CD4-positive, alpha-beta T cell treated with Interleukin-6 for 4 hours (primary cell): Measurements from ENCODE around the gene SARDH.
A peak's percentile ranks its signal among the peaks of the same experiment; 100 is the strongest.
"Not testable (repeated sequence)": the region's sequence is repeated elsewhere in the genome, so short reads cannot be mapped to it uniquely, and the experiment has no call there.

ENCODE experiments used
- DNase-seq: peaks from one replicate; pipeline ENCODE4 v3.0.0-alpha.2; 2020; ENCODE audit warnings: mixed read lengths

The SARDH gene

DNA sequence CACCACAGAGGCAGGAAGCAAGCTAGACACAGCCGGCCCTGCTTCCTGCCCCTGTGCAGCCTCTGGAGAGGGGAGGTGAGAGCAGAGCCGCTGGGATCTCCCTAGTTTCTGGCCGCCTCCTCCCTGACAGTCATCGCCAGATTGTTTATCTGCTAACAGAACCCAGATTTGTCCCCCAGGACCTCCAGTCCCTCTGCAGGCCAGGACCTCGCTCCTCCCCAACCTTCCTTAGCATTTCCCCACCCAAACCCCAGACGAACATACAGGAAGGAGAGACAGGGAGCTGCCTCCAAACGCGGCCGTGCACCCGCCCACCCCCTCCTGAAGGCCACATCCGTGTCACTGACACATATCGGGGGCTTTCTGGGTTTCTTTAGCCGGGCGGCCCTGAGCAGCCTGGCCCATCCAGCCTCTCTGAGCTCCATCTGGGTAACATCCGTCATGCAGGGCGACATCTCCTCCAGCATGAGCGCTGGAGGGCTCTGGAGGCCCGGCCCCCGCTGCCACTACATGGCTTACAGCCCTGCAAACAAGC is 54.5 kb downstream of the SARDH start:
- peak; percentile 88 for DNase-seq

DNA sequence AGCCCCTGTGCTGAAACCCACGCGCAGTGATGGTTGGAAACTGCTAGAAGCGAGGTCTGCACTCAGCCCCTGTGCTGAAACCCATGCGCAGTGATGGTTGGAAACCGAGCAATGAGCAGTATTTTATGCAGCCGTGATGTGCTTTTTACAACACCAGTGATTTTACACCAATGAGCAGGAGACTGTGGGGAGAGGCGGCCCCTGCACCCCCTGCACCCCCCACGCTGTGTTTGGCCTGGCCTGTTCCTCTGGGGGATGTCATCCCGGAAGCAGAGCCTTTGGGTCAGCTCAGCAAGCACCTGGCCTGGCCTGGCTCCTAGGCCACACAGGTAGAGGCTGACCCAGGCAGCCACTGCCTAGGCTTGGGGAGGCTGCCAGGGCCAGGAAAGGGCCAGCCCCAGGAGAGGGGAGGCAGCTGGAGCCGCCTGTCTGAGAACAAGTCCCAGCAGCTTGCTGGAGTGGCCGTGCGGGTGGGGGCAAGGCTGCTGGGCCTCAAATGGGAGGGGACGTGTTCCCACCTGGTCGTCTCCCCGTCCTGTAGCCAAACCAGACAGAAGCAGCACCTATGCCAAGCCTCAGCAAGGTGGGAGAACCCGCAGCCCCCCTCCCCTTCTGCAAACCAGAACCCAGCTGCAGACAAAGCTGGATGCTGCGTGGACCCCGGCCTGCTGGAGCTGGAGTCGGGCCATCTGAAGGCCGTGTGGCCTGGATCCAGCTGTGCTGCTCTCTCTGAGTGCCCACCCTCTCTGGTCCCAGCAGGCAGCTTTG is 55.1 kb downstream of the SARDH start:
- no peak for DNase-seq

DNA sequence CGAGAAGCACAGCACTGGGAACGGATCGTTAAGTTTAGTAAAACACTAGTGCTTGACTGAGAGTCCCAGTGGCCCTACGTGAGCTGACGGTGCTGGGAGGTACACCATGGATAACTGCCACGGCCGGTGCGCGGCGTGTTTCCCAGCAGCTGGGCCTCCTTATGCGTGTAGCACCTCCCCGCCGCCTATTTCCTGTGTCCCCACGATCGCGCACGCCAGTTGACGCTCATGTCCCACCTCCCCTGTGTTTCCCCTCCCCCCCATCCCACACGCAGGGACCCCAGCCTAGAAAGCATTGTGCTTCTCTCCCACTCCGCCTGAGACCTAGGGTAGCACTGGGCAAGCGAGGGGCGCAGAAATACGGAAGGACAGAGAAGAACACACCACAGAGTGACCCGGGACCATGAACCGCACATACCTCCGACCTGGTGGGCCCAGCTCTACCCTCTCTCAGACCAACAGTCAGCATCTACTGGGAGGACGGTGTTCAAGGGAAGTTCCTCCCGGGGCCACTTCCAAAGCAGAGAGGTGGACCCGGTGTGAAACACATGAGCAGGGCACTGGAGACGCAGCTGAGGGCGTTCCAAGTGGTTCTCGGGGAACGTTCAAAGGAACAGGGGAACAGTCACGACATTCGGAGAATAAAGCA is 56.4 kb downstream of the SARDH start:
- DNase-seq: peak; percentile 16

DNA sequence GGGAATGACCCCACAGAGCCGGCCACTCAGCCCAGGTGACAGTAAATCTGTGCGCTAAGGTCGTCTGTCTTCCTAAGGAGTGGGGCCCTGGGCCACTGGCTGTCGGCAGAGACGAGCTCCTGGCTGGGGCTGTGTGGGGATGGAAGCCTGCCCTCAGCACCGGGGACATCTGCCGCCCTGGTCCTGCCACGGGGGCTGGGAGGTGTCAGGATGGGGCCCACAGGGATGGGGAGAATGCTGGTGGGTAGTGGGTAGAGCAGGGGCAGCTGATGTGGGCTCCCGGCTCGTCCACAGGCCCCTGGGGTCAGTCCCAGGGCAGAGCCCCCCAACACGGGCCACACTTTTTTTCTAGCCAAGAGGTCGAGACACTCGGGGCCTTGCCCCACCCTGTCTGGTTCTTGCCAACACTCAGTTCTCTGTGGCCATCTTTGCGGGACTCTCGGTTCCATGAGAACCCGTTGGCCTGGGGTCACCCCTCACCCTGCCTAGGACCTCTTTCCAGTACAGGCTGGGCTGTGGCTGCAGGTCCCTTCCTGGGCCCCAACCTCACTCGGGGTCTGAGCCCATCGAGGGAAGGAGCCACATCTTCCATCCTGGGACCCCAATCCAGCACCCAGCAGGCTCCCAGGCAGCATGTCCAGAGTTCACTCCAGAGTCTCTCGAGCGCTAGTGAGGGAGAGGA is 57.0 kb downstream of the SARDH start:
- DNase-seq: no peak

DNA sequence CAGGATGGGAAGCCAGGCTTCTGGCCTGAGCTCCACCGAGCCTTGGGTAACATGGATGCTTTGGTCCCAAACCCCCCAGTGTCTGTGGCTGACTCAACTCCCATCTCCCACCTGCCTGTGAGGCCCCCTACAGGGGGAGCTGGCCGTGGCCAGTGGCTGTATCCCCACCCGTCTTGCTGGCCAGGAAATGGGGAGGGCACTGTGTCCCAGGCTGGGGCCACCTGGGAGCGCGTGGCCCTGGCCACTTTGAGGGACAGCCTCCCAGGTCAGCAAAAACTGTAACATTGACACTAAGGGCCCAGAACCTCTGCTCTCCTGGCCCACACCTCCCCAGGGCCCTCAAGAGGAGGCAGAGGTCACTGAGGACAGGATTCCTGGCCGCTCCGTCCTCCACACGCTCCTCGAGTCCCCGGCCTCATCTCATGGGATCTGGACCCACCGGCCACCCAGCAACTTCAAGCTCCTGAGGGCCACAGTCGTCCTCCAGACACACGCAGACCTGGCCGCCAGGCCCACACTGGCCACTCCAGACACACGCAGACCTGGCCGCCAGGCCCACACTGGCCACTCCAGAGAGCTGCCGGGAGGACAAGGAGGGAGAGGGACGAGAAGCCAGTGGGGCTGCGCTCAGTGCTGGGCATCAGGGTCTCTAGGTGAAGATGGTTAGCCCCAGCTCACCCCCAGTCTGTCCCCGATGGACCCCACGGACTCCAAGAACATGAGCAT is 57.7 kb downstream of the SARDH start:
- no peak for DNase-seq

DNA sequence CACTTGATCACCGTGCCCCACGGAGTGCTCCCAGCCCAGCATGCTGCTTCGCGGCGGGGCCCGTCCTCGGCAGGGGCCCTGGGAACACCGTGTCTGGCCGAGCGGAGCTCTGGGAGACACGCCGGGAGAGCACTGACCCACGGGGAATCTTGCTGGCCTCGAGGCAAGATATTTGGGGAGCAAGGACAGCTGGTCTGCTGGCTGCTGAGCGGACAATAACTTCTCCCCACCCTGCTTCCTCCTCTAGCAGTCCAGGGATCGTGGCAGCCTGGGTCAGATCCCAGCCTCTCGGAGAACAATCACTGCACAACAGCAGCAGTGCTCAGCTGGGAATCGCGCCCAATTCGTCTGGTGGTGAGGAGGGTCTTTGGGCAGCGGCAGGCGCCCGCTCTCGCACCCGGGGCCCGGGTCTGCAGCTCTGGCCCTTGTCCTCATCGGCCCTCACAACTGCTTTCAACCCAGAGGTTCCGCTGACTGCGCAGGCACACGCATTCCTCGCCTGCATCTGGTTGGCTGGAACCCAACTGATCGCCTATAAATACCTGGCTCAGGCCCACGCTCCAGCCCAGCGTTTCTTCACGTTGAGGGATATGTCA is 58.6 kb downstream of the SARDH start:
- DNase-seq: no peak

DNA sequence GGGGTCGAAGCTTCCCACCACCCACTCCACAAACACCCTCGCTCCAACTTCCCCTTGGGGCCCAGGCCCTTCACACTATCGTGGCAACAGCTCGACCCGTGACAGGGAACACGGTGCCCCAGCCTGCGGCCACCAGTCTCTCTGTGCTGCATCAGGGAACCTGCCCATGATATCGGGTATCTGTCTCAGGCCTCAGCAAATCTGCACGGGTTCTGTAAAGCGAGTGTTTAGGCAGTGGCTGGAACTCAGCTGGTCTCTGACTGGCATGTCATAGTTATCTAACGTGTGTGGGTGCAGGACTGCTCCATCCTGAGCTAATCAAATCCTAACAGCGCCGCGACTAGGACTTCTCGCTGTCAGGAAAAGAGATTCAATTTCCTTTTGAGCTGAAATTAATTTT is 59.1 kb downstream of the SARDH start:
- DNase-seq: no peak

DNA sequence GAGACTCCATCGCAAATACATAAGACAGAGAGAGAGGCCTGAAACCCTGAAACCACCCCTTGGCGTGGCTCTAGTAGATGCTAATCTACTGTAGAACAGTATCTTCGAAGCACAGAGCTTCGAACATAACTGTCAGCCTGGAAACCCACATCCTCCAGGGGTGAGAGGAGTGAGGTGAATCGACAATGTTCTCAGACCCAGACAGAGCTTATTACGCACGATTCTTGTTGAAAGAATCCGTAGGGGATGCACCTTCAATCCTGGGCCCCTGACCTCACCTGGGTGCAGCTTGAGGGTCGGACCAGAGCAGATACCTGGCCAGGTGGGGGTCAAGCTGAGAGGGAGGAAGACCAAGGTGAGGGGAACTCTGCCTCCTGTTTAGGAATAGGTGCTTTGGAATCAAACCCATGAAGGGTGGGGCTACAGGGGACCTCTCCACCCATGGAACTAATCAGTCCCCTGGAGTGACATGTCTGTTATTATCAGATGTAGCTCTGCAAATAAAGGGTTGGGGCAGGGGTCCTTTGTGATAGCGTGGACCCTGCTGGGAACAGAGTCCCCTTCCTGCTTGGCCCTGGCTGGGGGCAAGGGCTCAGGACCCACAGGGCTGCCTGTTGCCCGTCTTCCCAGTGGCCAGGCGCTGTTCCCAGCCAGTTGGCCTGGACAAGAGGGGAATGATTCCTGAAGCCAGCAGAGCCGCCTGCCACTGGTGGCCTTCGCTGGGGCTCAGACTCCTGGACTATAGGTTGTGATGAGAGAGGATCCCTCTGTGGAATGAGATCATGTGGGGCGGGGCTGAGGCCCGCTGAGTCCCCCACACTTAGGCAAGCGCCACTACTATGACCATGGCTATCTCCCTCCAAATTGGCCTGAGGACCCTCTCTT is 60.8 kb downstream of the SARDH start:
- peak; percentile 78 for DNase-seq

DNA sequence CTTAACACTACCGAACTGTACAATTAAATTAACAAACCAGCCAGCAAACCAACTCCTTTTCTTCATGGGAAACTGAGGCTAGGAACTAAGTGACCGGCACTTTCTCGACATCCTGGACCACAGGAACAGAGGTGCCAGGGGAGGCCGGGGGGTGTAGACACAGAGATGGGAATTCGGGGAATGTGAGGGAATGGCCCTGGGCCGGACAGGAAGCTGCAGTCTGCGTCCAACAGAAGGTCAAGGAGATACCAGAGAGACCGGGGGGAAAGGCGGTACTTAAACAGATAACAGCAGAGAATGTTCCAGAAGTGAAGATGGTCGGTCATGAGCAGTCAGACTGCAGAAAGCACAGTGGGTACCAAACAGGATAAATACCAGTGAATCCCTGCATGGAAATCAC is 61.7 kb downstream of the SARDH start:
- DNase-seq: no peak

DNA sequence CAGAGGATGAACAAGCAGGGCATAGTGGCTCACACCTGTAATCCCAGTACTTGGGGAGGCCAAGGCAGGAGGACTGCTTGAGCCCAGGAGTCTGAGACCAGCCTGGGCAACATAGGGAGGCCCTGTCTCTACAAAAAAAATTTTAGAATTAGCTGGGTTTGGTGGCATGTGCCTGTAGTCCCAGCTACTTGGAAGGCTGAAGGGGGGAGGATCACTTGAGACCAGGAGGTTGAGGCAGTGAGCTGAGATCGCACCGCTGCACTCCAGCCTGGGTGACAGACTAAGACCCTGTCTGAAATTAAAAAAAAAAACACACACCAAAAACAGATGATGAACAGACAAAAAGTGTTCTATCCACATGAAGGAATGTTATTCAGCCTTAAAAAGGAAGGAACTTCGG is 62.4 kb downstream of the SARDH start:
- not testable (repeated sequence) for DNase-seq

DNA sequence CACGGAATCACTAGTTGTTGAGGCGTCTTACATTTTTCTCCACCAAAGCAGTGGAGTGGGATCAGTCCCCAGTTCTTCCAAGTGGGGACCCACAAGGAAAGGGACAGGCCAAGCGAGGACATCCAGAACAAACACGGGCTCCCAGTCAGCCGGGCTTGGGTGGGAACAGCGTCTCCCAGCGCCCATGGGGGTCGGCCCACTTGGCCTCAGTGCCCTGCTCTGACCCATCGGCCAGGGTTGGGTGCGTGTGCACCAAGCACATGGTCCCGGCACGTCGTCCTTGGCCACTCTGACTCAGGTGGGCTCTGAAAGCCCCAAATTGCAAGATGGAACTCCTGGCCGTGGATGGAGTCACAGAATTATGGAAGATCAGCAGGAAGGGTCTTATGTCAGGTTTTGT is 64.1 kb downstream of the SARDH start:
- no peak for DNase-seq

DNA sequence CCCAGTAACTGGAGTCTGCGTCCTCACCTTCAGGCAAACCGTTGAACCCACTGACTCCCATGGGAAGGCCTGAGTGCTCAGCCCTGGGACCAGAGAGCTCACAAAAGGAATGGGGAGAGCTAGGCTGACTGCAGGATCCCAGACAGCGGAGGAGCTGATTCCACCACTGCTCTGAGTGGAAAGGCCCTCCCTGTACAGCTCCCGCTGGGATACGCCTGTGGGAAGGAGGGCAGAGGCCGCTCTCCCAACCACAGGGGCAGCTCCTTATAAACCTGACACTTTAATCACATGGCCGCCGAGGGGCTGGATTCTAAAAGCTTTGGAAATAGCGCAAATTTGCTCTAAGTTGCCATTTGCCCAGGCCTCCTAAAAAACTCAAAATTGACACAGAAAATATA is 64.9 kb downstream of the SARDH start:
- no peak for DNase-seq

DNA sequence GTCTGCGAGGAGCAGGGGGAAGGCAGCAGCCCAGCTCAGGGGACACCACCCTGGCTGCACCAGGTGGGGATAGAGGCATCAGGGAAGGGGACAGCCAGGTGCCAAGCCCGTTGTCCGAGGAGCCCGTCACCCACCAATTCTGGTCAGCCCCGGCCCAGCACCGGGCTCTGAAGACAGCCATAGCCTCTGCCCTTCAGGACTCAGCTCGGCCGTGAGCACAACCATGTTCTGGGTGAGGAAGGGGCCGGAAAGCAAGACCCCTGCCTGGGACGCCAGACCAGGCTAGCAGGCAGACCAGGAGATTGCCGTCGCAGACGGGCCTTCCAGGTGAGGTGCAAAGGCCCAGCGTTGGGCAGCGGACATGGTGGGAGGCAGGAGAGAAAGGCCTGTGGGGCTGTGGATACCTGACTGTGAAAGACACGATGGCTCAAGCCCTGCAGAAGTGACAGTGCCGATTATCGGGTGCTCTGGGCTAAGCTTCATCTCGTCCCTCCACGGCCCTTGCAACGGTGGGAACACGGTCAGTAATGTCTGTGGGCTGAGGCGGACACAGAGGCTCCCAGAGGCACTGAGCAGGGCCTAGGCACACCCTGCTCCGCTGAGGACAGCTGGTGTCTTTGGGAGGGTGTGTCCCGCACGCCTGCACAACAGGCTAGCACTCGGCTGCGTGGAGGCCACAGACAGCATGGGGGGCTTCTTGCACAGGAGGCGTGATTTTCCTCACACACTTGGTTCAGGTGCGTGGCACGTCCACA is 65.5 kb downstream of the SARDH start:
- no peak for DNase-seq

DNA sequence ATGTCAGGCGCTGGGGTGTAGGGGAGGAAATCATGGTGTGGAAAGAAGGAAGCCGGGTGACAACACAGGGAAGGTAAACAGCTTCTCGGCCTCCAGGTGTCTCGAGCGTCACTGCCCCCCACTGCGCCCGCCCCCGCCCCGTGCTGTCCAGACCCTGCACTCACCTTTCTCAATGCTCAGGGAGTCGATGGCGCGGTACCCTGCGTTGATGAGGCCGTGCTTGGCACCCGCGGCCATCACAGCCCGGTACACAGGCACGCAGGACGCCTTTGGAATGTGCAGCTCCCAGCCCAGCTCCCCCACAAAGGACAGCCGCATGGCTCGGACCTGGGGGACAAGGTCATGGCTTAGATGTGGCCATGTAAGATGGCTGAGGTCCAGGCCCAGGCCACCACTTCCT is 66.8 kb downstream of the SARDH start:
- no peak for DNase-seq

DNA sequence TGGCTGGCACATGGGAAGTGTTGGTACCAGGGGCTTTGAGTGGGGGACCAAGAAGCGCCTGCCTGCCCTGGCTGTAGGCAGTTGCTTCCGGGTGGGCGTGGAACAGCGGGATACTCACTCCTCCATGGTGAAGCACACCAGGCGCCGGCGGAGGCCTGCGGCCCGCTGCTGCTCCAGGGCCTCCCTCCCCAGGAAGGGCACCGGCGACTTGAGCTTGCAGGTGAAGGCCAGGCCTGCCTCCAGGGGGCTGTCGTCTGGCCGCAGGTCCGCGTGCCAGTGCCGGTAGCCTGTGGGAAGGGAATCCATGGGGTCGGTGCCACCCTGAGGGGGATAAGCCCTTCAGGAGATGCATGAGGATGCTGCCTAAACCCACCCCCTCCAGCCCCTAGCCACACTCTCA is 67.7 kb downstream of the SARDH start:
- DNase-seq: no peak

DNA sequence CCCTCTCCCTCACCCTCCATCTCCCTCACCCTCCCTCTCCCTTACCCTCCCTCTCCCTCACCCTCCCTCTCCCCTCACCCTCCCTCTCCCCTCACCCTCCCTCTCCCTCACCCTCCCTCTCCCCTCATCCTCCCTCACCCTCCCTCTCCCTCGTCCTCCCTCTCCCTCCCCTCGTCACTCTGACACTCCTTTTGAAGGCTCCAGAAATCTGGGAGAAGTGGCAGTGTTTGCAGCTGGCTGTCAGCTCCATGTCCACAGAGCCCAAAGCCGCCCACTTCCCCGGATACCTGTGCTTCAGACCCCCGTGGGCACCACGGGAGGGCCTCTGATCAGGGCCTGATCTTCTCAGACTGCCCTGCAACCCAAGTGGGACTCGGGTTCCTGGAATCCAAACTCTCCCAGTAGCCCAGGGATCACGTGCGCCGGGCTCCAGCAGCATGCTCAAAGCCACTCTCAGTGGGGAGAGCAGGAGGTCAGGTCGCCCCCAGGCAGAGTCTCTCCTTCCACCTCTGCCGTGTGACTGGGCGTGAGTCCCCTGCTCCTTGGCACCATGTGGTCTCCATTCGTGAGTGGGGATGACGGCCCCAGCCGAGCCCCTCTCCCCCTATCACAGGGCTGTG is 68.9 kb downstream of the SARDH start:
- DNase-seq: no peak

DNA sequence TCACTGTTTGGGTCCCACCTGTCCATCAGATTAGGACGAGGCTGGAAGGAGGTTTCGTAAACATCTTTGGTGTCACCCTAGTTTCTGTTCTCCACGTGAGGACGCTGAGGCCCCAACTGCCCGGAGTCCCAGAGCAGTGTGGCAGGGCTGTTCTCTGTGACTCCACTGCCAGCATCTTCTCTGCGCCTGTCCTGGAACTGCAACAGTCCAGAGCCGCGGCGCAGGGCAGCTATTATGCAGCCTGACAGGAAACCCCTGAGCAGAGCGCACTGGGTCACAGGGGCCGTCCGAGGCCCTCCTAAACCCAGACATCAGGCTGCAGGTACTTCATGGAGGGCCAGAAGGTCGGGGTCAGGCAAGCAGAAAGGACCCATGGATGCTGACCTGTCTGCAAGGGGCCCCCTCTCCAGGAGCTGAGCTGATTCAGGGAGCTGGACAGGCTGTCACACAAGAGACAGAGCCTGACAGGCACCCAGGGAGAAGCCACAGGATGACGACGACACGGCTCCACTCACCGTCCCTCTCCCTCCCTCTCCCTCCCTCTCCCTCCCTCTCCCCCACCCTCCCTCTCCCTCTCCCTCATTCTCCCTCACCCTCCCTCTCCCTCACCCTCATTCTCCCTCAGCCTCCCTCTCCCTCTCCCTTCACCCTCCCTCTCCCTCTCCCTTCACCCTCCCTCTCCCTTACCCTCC is 70.2 kb downstream of the SARDH start:
- no peak for DNase-seq

DNA sequence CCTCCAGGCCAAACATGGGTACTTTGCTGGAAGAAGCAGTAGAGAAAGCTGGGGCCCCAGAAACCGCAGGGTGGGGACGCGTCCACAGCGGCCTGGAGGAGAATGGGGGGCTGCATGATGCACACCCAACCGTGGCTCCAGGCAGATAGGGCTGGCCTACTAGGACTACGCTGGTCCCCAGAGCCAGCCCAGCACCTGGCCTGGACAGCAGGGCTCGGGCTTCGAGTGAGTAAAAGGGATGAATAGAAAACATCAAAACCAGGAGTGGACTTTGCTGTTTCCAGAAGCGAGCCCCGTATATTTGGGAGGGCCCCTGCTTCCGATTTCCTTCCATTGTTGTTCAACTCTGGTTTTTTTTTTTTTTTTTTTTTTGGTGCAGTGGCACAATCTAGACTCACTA is 71.3 kb downstream of the SARDH start:
- no peak for DNase-seq

DNA sequence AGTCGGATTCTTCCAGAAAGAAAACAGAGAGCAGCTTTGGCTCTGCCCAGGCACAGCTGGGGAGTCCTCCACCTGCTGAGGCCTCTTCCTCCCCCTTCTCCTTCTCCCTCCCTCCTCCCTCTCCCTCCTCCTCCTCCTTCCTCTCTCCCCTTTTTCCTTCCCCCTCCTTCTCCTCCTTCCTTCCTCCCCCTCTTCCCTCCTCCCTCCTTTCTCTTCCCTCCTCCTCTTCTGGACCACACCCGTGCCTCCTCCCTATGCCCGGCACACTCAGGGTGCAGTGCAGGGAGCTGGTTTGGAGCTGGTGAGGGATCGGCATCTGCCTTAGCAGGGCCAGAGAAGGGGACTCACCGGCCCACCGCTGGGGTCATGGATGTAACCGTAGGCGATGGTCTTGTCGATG is 71.8 kb downstream of the SARDH start:
- DNase-seq: no peak

DNA sequence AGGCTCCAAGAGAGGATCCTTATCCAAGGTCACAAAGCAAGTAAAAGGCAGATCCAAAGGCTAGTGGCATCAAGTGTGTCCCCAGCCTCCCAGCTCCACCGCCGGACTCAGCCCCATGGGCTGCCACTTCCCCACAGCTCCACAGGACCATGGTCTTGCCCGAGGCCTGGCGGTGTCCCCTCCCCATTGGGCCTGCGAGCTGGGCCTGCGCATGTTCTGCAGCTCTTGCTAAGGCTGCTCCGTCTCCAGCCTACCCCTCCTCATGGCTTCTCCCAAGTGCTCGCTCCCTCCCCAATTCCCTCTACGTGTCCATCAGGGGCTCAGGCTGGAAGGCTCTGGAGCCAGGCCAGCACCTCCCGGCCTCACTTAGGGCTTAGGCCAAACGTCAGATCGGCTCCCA is 72.6 kb downstream of the SARDH start:
- DNase-seq: no peak
